ENCODE results near the gene CCDC83.

- TF ChIP-seq CTCF (IDR thresholded peaks at IDR 0.05) = no peak
- no peak for TF ChIP-seq POLR2A (IDR thresholded peaks at IDR 0.05)
Measured at GRCh38 chr11:85857098-85857497, 1.9 kb downstream of the CCDC83 start.

All from heart left ventricle (tissue), 13 donors.